PFSK-1 (cell line): Measurements from ENCODE around the gene SLIT3.

Experiments used
- POLR2AphosphoS5 ChIP-seq: IDR thresholded peaks from 2 replicates; pipeline ENCODE4 v1.6.1; 2012; ENCODE audit warnings: low read depth, mild to moderate bottlenecking, control low read depth, low read length, moderate library complexity
- TF ChIP-seq, protein P1 (sequence below), 2 experiments: IDR thresholded peaks; 2 replicates each; pipeline versions ENCODE4 v1.6.1 to v1.8.0; 2011 to 2012; ENCODE audit warnings: low read depth in 2 of 2, low read length in 2 of 2, control low read depth in 1 of 2, inconsistent platforms in 1 of 2, mild to moderate bottlenecking in 1 of 2, moderate library complexity in 1 of 2; ENCODE audit not compliant: insufficient read depth in 1 of 2

DNA sequence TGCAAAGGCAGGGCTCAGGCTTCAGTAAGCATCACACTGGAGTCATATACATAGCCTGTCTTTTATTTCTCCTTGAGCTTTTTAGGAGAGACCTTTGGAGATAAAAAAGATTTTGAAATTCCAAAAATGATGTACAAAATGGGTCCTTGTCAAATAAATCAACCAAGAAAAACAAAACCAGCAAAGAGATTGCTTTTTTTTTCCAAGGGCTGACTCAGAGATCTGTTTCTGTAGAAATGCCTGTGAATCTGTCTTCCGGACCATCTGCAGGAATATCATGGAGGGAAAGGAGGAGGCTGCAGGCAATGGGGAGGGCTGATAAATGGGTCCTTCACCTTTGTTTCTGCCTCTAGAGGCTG, 77.4 kb downstream of the SLIT3 start:
- TF ChIP-seq, protein P1, sequence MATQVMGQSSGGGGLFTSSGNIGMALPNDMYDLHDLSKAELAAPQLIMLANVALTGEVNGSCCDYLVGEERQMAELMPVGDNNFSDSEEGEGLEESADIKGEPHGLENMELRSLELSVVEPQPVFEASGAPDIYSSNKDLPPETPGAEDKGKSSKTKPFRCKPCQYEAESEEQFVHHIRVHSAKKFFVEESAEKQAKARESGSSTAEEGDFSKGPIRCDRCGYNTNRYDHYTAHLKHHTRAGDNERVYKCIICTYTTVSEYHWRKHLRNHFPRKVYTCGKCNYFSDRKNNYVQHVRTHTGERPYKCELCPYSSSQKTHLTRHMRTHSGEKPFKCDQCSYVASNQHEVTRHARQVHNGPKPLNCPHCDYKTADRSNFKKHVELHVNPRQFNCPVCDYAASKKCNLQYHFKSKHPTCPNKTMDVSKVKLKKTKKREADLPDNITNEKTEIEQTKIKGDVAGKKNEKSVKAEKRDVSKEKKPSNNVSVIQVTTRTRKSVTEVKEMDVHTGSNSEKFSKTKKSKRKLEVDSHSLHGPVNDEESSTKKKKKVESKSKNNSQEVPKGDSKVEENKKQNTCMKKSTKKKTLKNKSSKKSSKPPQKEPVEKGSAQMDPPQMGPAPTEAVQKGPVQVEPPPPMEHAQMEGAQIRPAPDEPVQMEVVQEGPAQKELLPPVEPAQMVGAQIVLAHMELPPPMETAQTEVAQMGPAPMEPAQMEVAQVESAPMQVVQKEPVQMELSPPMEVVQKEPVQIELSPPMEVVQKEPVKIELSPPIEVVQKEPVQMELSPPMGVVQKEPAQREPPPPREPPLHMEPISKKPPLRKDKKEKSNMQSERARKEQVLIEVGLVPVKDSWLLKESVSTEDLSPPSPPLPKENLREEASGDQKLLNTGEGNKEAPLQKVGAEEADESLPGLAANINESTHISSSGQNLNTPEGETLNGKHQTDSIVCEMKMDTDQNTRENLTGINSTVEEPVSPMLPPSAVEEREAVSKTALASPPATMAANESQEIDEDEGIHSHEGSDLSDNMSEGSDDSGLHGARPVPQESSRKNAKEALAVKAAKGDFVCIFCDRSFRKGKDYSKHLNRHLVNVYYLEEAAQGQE (IDR thresholded peaks at IDR 0.05; ENCODE audit: insufficient read depth in 1 of 2, low read depth in 2 of 2, low read length in 2 of 2), result no peak
- TF ChIP-seq POLR2AphosphoS5, result no peak
